ENCODE results near the gene HOMER1. TPM values are rescaled to one million over a fixed set of nuclear protein-coding genes. Genes with fewer than 3 reads are reported as not detected.
A peak's percentile ranks its signal among the peaks of the same experiment; 100 is the strongest.

HOMER1 gene
- total RNA-seq, 4 donors from 2014 or later: 23.5 to 51.0 (median 33.0) TPM

GRCh38 chr5:79499640-79500273 is 14.2 kb downstream of the HOMER1 start:
- intact Hi-C loops (cut with DNase I; ENCODE audit: low total_unique reads): loop anchor here (10.0 kb wide), 1 partner anchor 755 kb away; the partner anchor contains the start of gene SERINC5
- DNase-seq (no peak), ATAC-seq (peak in 1 of 2 donors; percentile 38)
- Histone ChIP-seq H3K4me1 (peaks cover 24 to 26% of the 10 kb centered on the region in 2 donors), H3K36me3 (no peaks in the 10 kb centered on the region), H3K9me3 (no peaks in the 10 kb centered on the region), H3K27me3 (no peaks in the 10 kb centered on the region), H3K27ac (peak overlapping the region in 1 of 4 donors; percentile 46), H3K4me3 (no peak overlapping the region)
- no peak for TF ChIP-seq POLR2A (IDR thresholded peaks at IDR 0.05)
- no peak for TF ChIP-seq CTCF (IDR thresholded peaks at IDR 0.05 in 4 of 5, conservative IDR thresholded peaks at IDR 0.05 in 1 of 5)
- in situ Hi-C loops (cut with MboI; ENCODE audit: low sequenced_read_pairs in 4 of 4): no loop called here

GRCh38 chr5:79495311-79495710 is 18.6 kb downstream of the HOMER1 start:
- in situ Hi-C loops (cut with MboI; ENCODE audit: low sequenced_read_pairs in 4 of 4): no loop called here
- TF ChIP-seq CTCF (IDR thresholded peaks at IDR 0.05 in 4 of 5, conservative IDR thresholded peaks at IDR 0.05 in 1 of 5) (no peak), POLR2A (IDR thresholded peaks at IDR 0.05) (no peak)
- H3K9me3 ChIP-seq: no peaks in the 10 kb centered on the region
- H3K27ac ChIP-seq: peak overlapping the region; percentile 47 to 74 (median 66)
- no peaks in the 10 kb centered on the region for H3K27me3 ChIP-seq
- H3K4me1 ChIP-seq: peaks cover 42 to 53% of the 10 kb centered on the region in 2 donors
- ATAC-seq: peak; percentile 32 to 49
- no peaks in the 10 kb centered on the region for H3K36me3 ChIP-seq
- H3K4me3 ChIP-seq: no peak overlapping the region
- intact Hi-C loops (cut with DNase I; ENCODE audit: low total_unique reads): loop anchor here (10.0 kb wide), 1 partner anchor 759 kb away; the partner anchor contains the start of gene SERINC5
- no peak for DNase-seq

GRCh38 chr5:79493596-79494345 is 20.2 kb downstream of the HOMER1 start:
- ATAC-seq (peak; percentile 55 to 56), DNase-seq (no peak)
- intact Hi-C loops (cut with DNase I; ENCODE audit: low total_unique reads) (loop anchor here (10.0 kb wide), 1 partner anchor 761 kb away; the partner anchor contains the start of gene SERINC5), in situ Hi-C loops (cut with MboI; ENCODE audit: low sequenced_read_pairs in 4 of 4) (no loop called here)
- TF ChIP-seq CTCF (IDR thresholded peaks at IDR 0.05 in 4 of 5, conservative IDR thresholded peaks at IDR 0.05 in 1 of 5): no peak
- TF ChIP-seq POLR2A (IDR thresholded peaks at IDR 0.05): no peak
- Histone ChIP-seq H3K27me3 (no peaks in the 10 kb centered on the region), H3K4me1 (peaks cover 42 to 52% of the 10 kb centered on the region in 2 donors), H3K27ac (peak overlapping the region; percentile 64 to 74 (median 68)), H3K9me3 (no peaks in the 10 kb centered on the region), H3K36me3 (no peaks in the 10 kb centered on the region), H3K4me3 (no peak overlapping the region)

- H3K27ac ChIP-seq: peak overlapping the region; percentile 62 to 83 (median 74)
- no peaks in the 10 kb centered on the region for H3K9me3 ChIP-seq
- H3K36me3 ChIP-seq: no peaks in the 10 kb centered on the region
- in situ Hi-C loops (cut with MboI; ENCODE audit: low sequenced_read_pairs in 4 of 4) (no loop called here), intact Hi-C loops (cut with DNase I; ENCODE audit: low total_unique reads) (loop anchor here (10.0 kb wide), 1 partner anchor 763 kb away; the partner anchor contains the start of gene SERINC5)
- DNase-seq (no peak), ATAC-seq (no peak)
- no peak for TF ChIP-seq CTCF (IDR thresholded peaks at IDR 0.05 in 4 of 5, conservative IDR thresholded peaks at IDR 0.05 in 1 of 5)
- TF ChIP-seq POLR2A (IDR thresholded peaks at IDR 0.05): no peak
- no peaks in the 10 kb centered on the region for H3K27me3 ChIP-seq
- H3K4me3 ChIP-seq: no peak overlapping the region
- peaks cover 39 to 51% of the 10 kb centered on the region in 2 donors for H3K4me1 ChIP-seq
These were observed 22.1 kb downstream of the HOMER1 start for GRCh38 chr5:79491690-79492317.

All from gastrocnemius medialis (tissue), 4 donors.